RWPE1 (cell line): ENCODE measurements around the gene DEXI.

Experiments
- CTCF ChIA-PET: fragments of 350-600 bp; sonication (Branson Sonifier 250); formaldehyde crosslinking; extraction: SDS; loops from one replicate; lab custom pipeline; 2021; lab: Yijun Ruan, JAX
- POLR2A ChIA-PET: fragments of 400-600 bp; formaldehyde crosslinking; extraction: SDS; loops from one replicate; lab custom pipeline; 2020; ENCODE audit warnings: antibody characterized with exemption; ENCODE audit not compliant: low non-redundant PET; lab: Yijun Ruan, JAX
- DNase-seq: peaks from one replicate; pipeline ENCODE4 v3.0.0; 2012; ENCODE audit warnings: low spot score
- H3K27ac ChIP-seq: fragments of 450-650 bp; 2 replicates; pipeline ENCODE4 v1.5.1; 2017
- CTCF ChIP-seq: fragments of 450-650 bp; conservative IDR thresholded peaks from 2 replicates; pipeline ENCODE4 v1.5.1; 2017; ENCODE audit warnings: low read depth, mild to moderate bottlenecking

Gene DEXI

DNA sequence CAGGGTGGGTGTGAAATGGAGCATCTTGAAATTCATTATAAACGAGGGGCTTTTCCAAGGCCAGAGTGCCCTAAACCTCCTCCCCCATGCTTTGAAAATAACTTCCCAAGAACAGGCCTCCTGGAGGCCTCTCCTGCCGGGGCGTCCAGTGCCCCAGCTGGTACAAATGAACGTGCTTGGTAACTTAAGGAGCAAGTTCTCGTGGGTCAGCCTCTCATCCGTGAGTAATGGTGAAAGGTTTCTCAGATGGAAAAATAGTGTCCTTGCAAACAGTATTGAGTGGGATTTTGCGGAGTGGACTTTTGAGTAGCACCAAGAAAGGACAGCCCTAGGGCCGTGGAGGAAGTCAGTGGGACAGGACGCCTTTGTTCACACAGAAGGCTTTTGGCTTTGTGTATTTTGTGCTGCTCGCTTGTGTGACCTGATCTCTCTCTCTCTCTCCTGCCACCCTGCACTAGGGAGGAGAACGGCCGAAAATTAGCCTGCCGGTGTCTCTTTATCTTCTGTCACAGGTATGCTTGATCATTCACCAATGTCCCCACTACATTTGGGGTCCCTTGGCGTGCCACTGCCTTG lies 36.7 kb upstream of the DEXI start:
- CTCF ChIA-PET = interaction anchor here (2.3 kb wide), 1 partner anchor 277 kb away, joined by 8 read pairs; no protein-coding TSS in a partner anchor

DNA sequence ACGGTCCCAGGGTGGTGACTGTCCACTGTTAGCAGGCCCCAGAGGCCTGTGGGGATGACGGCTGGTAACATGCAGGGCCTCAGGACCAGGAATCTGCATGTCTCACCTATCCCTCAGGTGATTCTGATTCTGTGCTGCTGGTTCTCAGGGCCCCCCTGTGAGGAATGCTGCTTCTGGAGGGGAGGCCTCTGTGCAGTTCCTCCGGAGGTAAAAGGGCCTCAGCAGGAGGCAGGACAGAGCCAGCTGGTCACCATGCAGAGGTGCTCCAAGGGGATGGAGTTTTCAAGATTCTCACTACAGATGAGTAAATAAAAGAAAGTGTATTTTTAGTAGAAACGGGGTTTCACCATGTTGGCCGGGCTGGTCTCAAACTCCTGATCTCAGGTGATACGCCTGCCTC lies 35.9 kb upstream of the DEXI start:
- no peak overlapping the region for H3K27ac ChIP-seq
- no peak for TF ChIP-seq CTCF
- no peak for DNase-seq
- POLR2A ChIA-PET = no interaction called here
- CTCF ChIA-PET = no interaction called here

More for the DNA sequence above, 36.7 kb upstream of the DEXI start:
- TF ChIP-seq CTCF = no peak
- POLR2A ChIA-PET = no interaction called here
- DNase-seq = no peak
- peak overlapping the region; percentile 47 for H3K27ac ChIP-seq

GRCh38 chr16:10976634-10977033 lies 34.4 kb upstream of the DEXI start:
- DNase-seq = no peak
- ChIA-PET POLR2A (no interaction called here), CTCF (interaction anchor here (0.6 kb wide), 1 partner anchor 18 kb away, joined by 8 read pairs; no protein-coding TSS in a partner anchor)
- no peak for TF ChIP-seq CTCF
- no peak overlapping the region for H3K27ac ChIP-seq

- DNase-seq = no peak
- POLR2A ChIA-PET = no interaction called here
- H3K27ac ChIP-seq = no peak overlapping the region
- CTCF ChIA-PET = no interaction called here
- no peak for TF ChIP-seq CTCF
These were observed 30.7 kb upstream of the DEXI start for GRCh38 chr16:10972819-10973464.

- ChIA-PET POLR2A (no interaction called here), CTCF (interaction anchor here (0.6 kb wide), 1 partner anchor 51 kb away, joined by 4 read pairs; no protein-coding TSS in a partner anchor)
- peak overlapping the region; percentile 43 for H3K27ac ChIP-seq
- no peak for TF ChIP-seq CTCF
- DNase-seq = no peak
These were observed 30.0 kb upstream of the DEXI start for GRCh38 chr16:10972108-10972818.

- peak overlapping the region; percentile 43 for H3K27ac ChIP-seq
- ChIA-PET CTCF (interaction anchor here (0.6 to 1.3 kb wide), 10 partner anchors 9 to 284 kb away, joined by 3 to 9 read pairs (median 4); partner anchors contain the start of gene SOCS1), POLR2A (interaction anchor here (0.6 kb wide), 1 partner anchor 285 kb away, joined by 5 read pairs; no protein-coding TSS in a partner anchor)
- peak; percentile 60 for DNase-seq
- TF ChIP-seq CTCF = peak; percentile 77
These were observed 29.3 kb upstream of the DEXI start for GRCh38 chr16:10971560-10971961.
